BLaER1 treated with 17β-estradiol and CSF1 and Interleukin-3, amounts not matched to agents 10 nM and 100 nM (cell line): ENCODE results near the gene SP1.
"Not testable (repeated sequence)": the region's sequence is repeated elsewhere in the genome, so short reads cannot be mapped to it uniquely, and the experiment has no call there.

Source experiments
- H3K27ac ChIP-seq, 11 experiments: shearing (Covaris generic); formaldehyde crosslinking; 2 replicates each; pipeline ENCODE4 v1.8.1; 2022
- H3K27me3 ChIP-seq, 11 experiments: shearing (Covaris generic); formaldehyde crosslinking; 2 replicates each; pipeline ENCODE4 v1.8.1; 2022
- H3K36me3 ChIP-seq, 11 experiments: shearing (Covaris generic); formaldehyde crosslinking; 2 replicates each; pipeline ENCODE4 v1.8.1; 2022
- H3K4me1 ChIP-seq, 10 experiments: shearing (Covaris generic); formaldehyde crosslinking; 2 replicates each; pipeline ENCODE4 v1.8.1; 2022
- H3K4me2 ChIP-seq, 11 experiments: shearing (Covaris generic); formaldehyde crosslinking; 2 replicates each; pipeline ENCODE4 v1.8.1; 2022
- H3K4me3 ChIP-seq, 10 experiments: shearing (Covaris generic); formaldehyde crosslinking; 2 replicates each; pipeline ENCODE4 v1.8.1; 2022
- H3K9ac ChIP-seq, 11 experiments: shearing (Covaris generic); formaldehyde crosslinking; 2 replicates each; pipeline ENCODE4 v1.8.1; 2022
- H3K9me3 ChIP-seq, 11 experiments: shearing (Covaris generic); formaldehyde crosslinking; replicated peaks in 1 of 11; 2 replicates each; pipeline ENCODE4 v1.8.1; 2022
- H4K20me1 ChIP-seq, 11 experiments: shearing (Covaris generic); formaldehyde crosslinking; 2 replicates each; pipeline ENCODE4 v1.8.1; 2022
- Cebpa-rat ChIP-seq, 11 experiments: shearing (Covaris generic); IDR thresholded peaks; 2 replicates each; pipeline ENCODE4 v1.8.1; 2022

Gene SP1

GRCh38 chr12:53443955-53444354 lies 64.0 kb downstream of the SP1 start:
- no peak for TF ChIP-seq Cebpa-rat (IDR thresholded peaks at IDR 0.05)
- H3K9ac ChIP-seq = peak overlapping the region in 9 of 11 experiments; percentile 2 to 92 (median 47); a peak in 12 of 22 replicates
- H3K4me1 ChIP-seq = peaks cover 40 to 53% (median 49%) of the 10 kb centered on the region in 10 experiments
- no peaks in the 10 kb centered on the region for H3K9me3 ChIP-seq
- H3K4me2 ChIP-seq = peak overlapping the region; percentile 86 to 99 (median 96)
- no peaks in the 10 kb centered on the region for H3K27me3 ChIP-seq
- peak overlapping the region in 8 of 10 experiments; percentile 39 to 92 (median 88); a peak in 17 of 20 replicates for H3K4me3 ChIP-seq
- peaks cover 10 to 66% (median 49%) of the 10 kb centered on the region in 11 experiments; a peak in 19 of 22 replicates for H4K20me1 ChIP-seq
- peaks cover 48 to 64% (median 56%) of the 10 kb centered on the region in 11 experiments for H3K36me3 ChIP-seq
- peak overlapping the region in 1 of 11 experiments; percentile 38; a peak in 4 of 22 replicates for H3K27ac ChIP-seq

GRCh38 chr12:53444593-53445325 lies 64.8 kb downstream of the SP1 start:
- H3K9me3 ChIP-seq, H3K27ac ChIP-seq, H3K27me3 ChIP-seq: not testable (repeated sequence)
- H3K9ac ChIP-seq = peak overlapping the region in 7 of 11 experiments; percentile 2 to 47 (median 42); a peak in 7 of 22 replicates
- peaks cover 10 to 72% (median 49%) of the 10 kb centered on the region in 11 experiments; a peak in 19 of 22 replicates for H4K20me1 ChIP-seq
- H3K4me1 ChIP-seq = peaks cover 40 to 53% (median 49%) of the 10 kb centered on the region in 10 experiments
- H3K4me3 ChIP-seq = peak overlapping the region in 5 of 10 experiments; percentile 28 to 91 (median 39); a peak in 8 of 20 replicates
- peak overlapping the region; percentile 86 to 99 (median 96); a peak in 21 of 22 replicates for H3K4me2 ChIP-seq
- peaks cover 48 to 68% (median 57%) of the 10 kb centered on the region in 11 experiments for H3K36me3 ChIP-seq

- Histone ChIP-seq H3K27me3 (no peaks in the 10 kb centered on the region), H3K4me3 (no peak overlapping the region), H3K36me3 (peaks cover 50 to 67% (median 60%) of the 10 kb centered on the region in 11 experiments), H4K20me1 (peaks cover 39 to 75% (median 52%) of the 10 kb centered on the region in 11 experiments), H3K27ac (no peak overlapping the region), H3K9me3 (no peaks in the 10 kb centered on the region), H3K4me1 (peaks cover 18 to 37% (median 24%) of the 10 kb centered on the region in 10 experiments), H3K4me2 (peak overlapping the region in 3 of 11 experiments; percentile 10 to 24 (median 22); a peak in 2 of 22 replicates), H3K9ac (peak overlapping the region in 1 of 11 experiments; percentile 11; a peak in 2 of 22 replicates)
- no peak for TF ChIP-seq Cebpa-rat (IDR thresholded peaks at IDR 0.05)
Observed at GRCh38 chr12:53450936-53451335, 71.0 kb downstream of the SP1 start.

GRCh38 chr12:53451661-53452158 lies 71.7 kb downstream of the SP1 start, which contains the start of gene PCBP2:
TSS of gene PCBP2 (plus strand) at chr12:53452102. CDS start at chr12:53454801, 2,699 bp downstream.
- Histone ChIP-seq H3K9me3 (no peaks in the 10 kb centered on the region), H3K4me3 (peak within 1 kb of the TSS; percentile 72 to 91 (median 84)), H3K4me2 (peak within 1 kb of the TSS; percentile 79 to 94 (median 88)), H3K27ac (peak within 1 kb of the TSS; percentile 96 to 99 (median 98)), H3K4me1 (peaks cover 18 to 37% (median 23%) of the 10 kb centered on the region in 10 experiments), H4K20me1 (peaks cover 45 to 75% (median 54%) of the 10 kb centered on the region in 11 experiments), H3K27me3 (no peaks in the 10 kb centered on the region), H3K36me3 (peaks cover 51 to 67% (median 62%) of the 10 kb centered on the region in 11 experiments), H3K9ac (peak within 1 kb of the TSS; percentile 97 to 100 (median 99))
- peak in 3 of 11 experiments; percentile 14 to 42 (median 25); a peak in 2 of 22 replicates for TF ChIP-seq Cebpa-rat (IDR thresholded peaks at IDR 0.05)

- H3K4me2 ChIP-seq = peak overlapping the region; percentile 79 to 94 (median 88)
- H3K4me3 ChIP-seq = peak overlapping the region; percentile 72 to 91 (median 84)
- H3K4me1 ChIP-seq = peaks cover 18 to 37% (median 23%) of the 10 kb centered on the region in 10 experiments
- TF ChIP-seq Cebpa-rat (IDR thresholded peaks at IDR 0.05) = no peak
- H3K27me3 ChIP-seq = no peaks in the 10 kb centered on the region
- H3K27ac ChIP-seq = peak overlapping the region; percentile 96 to 99 (median 98)
- H3K36me3 ChIP-seq = peaks cover 51 to 67% (median 62%) of the 10 kb centered on the region in 11 experiments
- H4K20me1 ChIP-seq = peaks cover 52 to 75% (median 57%) of the 10 kb centered on the region in 11 experiments
- no peaks in the 10 kb centered on the region for H3K9me3 ChIP-seq
- peak overlapping the region; percentile 97 to 100 (median 99) for H3K9ac ChIP-seq
Observed at GRCh38 chr12:53452159-53453077, 72.4 kb downstream of the SP1 start.

- Histone ChIP-seq H3K27ac (peak overlapping the region in 3 of 11 experiments; percentile 97 to 98 (median 97); a peak in 1 of 22 replicates), H3K9ac (peak overlapping the region; percentile 97 to 100 (median 99)), H3K4me2 (peak overlapping the region; percentile 79 to 94 (median 88)), H4K20me1 (peaks cover 65 to 75% (median 66%) of the 10 kb centered on the region in 11 experiments), H3K36me3 (peaks cover 56 to 67% (median 63%) of the 10 kb centered on the region in 11 experiments), H3K9me3 (no peaks in the 10 kb centered on the region), H3K4me3 (peak overlapping the region; percentile 72 to 91 (median 84); a peak in 17 of 20 replicates), H3K27me3 (no peaks in the 10 kb centered on the region), H3K4me1 (peaks cover 18 to 37% (median 23%) of the 10 kb centered on the region in 10 experiments)
- TF ChIP-seq Cebpa-rat (IDR thresholded peaks at IDR 0.05) = no peak
Observed at GRCh38 chr12:53453953-53454640, 74.1 kb downstream of the SP1 start.

- peaks cover 18 to 38% (median 23%) of the 10 kb centered on the region in 10 experiments for H3K4me1 ChIP-seq
- TF ChIP-seq Cebpa-rat (IDR thresholded peaks at IDR 0.05) = no peak
- peaks cover 62 to 72% (median 67%) of the 10 kb centered on the region in 11 experiments for H3K36me3 ChIP-seq
- peak overlapping the region in 10 of 11 experiments; percentile 97 to 100 (median 99); a peak in 13 of 22 replicates for H3K9ac ChIP-seq
- peaks cover 71 to 79% (median 72%) of the 10 kb centered on the region in 11 experiments for H4K20me1 ChIP-seq
- peak overlapping the region in 5 of 10 experiments; percentile 77 to 91 (median 86); a peak in 5 of 20 replicates for H3K4me3 ChIP-seq
- no peak overlapping the region for H3K27ac ChIP-seq
- no peaks in the 10 kb centered on the region for H3K27me3 ChIP-seq
- H3K4me2 ChIP-seq = peak overlapping the region; percentile 79 to 94 (median 88); a peak in 17 of 22 replicates
- H3K9me3 ChIP-seq = no peaks in the 10 kb centered on the region
Observed at GRCh38 chr12:53454707-53455106, 74.7 kb downstream of the SP1 start.
